Smooth muscle cell (in vitro differentiated cells): ENCODE measurements around the gene NLRP4. TPM values are rescaled to one million over a fixed set of nuclear protein-coding genes. Genes with fewer than 3 reads are reported as not detected.

ENCODE experiments used
- DNase-seq: peaks from one replicate; lab custom pipeline; 2025; ENCODE audit not compliant: unreplicated experiment; lab: John Stamatoyannopoulos, UW
- H2AFZ ChIP-seq: fragments of 200-600 bp; sonication (generic); 2 replicates; pipeline ENCODE4 v1.6.0; 2016; ENCODE audit warnings: antibody characterized with exemption, low read depth, mild to moderate bottlenecking
- H3F3A ChIP-seq: fragments of 200-600 bp; sonication (generic); 2 replicates; pipeline ENCODE4 v1.6.0; 2017; ENCODE audit warnings: antibody characterized with exemption, low read depth
- H3K27ac ChIP-seq: fragments of 200-600 bp; sonication (generic); 2 replicates; pipeline ENCODE4 v1.5.1; 2016; ENCODE audit warnings: low read depth, mild to moderate bottlenecking
- H3K27me3 ChIP-seq: fragments of 200-600 bp; sonication (generic); 2 replicates; pipeline ENCODE4 v1.6.1; 2016; ENCODE audit warnings: low read depth, mild to moderate bottlenecking
- H3K36me3 ChIP-seq: fragments of 200-600 bp; sonication (generic); 2 replicates; pipeline ENCODE4 v1.5.1; 2016; ENCODE audit warnings: low read depth
- H3K4me1 ChIP-seq: fragments of 200-600 bp; sonication (generic); 2 replicates; pipeline ENCODE4 v1.5.1; 2016; ENCODE audit warnings: low read depth
- H3K4me2 ChIP-seq: fragments of 200-600 bp; sonication (generic); 2 replicates; pipeline ENCODE4 v1.6.0; 2016; ENCODE audit warnings: mild to moderate bottlenecking
- H3K4me3 ChIP-seq: fragments of 200-600 bp; sonication (generic); 2 replicates; pipeline ENCODE4 v1.5.1; 2016; ENCODE audit warnings: mild to moderate bottlenecking
- H3K79me2 ChIP-seq: fragments of 200-600 bp; sonication (generic); 2 replicates; pipeline ENCODE4 v1.6.0; 2016; ENCODE audit warnings: low read depth, mild to moderate bottlenecking
- H3K9ac ChIP-seq: fragments of 200-600 bp; sonication (generic); 2 replicates; pipeline ENCODE4 v1.6.0; 2016; ENCODE audit warnings: low read depth
- H3K9me3 ChIP-seq: fragments of 200-600 bp; sonication (generic); replicated peaks from 2 replicates; pipeline ENCODE4 v1.5.1; 2016; ENCODE audit warnings: low read depth
- H4K20me1 ChIP-seq: fragments of 200-600 bp; sonication (generic); 2 replicates; pipeline ENCODE4 v1.6.0; 2016; ENCODE audit warnings: low read depth
- WGBS: methylation state at CpG from one replicate; pipeline ENCODE4 v1.1.7; 2016; ENCODE audit warnings: low lambda C conversion rate; 5-methylcytosine and 5-hydroxymethylcytosine counted together
- polyA plus RNA-seq: library from polyadenylated mRNA; unstranded; fragments of >200 nt; fragmentation: Nextera tagmentation; extraction: Ambion mirVana; gene quantifications from 2 replicates; pipeline ENCODE4 v1.2.1, GENCODE V29; 2016
- total RNA-seq: library from RNA; depleted of rRNA; stranded (reverse); fragments of >200 nt; gene quantifications from 2 replicates; pipeline ENCODE4 v1.2.3, GENCODE V29; 2014
- TF ChIP-seq, protein P1 (sequence below): fragments of 200-600 bp; sonication (generic); IDR thresholded peaks from 2 replicates; pipeline ENCODE4 v1.5.1; 2017; ENCODE audit warnings: borderline replicate concordance, mild to moderate bottlenecking, antibody characterized with exemption; ENCODE audit not compliant: insufficient read depth, poor library complexity, severe bottlenecking

Gene NLRP4
- total and polyA plus RNA-seq, 2 experiments from 2014 or later: not detected

DNA sequence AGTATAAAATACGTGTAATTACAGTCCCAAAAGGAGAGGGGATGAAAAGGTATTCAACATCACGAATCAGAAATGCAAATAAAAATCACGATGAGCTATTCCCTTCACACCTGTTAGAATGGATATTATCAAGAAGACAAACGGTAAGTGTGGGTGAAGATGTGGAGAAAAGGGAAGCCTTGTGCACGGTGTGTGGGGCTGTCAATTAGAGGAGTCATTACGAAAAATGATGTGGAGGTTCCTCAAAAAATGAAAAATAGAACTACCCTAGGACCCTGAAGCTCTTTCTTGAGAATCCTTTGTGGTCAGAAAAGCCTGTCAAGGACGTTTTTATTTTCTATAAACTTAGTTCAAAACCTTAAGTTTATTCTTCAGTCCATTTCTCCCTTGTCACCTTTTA, 23.9 kb upstream of the NLRP4 start:
- Histone ChIP-seq H3K4me3 (no peak overlapping the region), H3K79me2 (no peaks in the 10 kb centered on the region), H3F3A (no peaks in the 10 kb centered on the region), H3K4me1 (no peaks in the 10 kb centered on the region), H4K20me1 (no peaks in the 10 kb centered on the region), H2AFZ (no peak overlapping the region), H3K4me2 (no peak overlapping the region), H3K36me3 (no peaks in the 10 kb centered on the region), H3K9me3 (peaks cover 12% of the 10 kb centered on the region), H3K27me3 (no peaks in the 10 kb centered on the region), H3K27ac (no peak overlapping the region), H3K9ac (no peak overlapping the region)
- no peak for DNase-seq
- 34% methylated on average over 7 of the region's 7 CpGs for WGBS
- TF ChIP-seq, protein P1, sequence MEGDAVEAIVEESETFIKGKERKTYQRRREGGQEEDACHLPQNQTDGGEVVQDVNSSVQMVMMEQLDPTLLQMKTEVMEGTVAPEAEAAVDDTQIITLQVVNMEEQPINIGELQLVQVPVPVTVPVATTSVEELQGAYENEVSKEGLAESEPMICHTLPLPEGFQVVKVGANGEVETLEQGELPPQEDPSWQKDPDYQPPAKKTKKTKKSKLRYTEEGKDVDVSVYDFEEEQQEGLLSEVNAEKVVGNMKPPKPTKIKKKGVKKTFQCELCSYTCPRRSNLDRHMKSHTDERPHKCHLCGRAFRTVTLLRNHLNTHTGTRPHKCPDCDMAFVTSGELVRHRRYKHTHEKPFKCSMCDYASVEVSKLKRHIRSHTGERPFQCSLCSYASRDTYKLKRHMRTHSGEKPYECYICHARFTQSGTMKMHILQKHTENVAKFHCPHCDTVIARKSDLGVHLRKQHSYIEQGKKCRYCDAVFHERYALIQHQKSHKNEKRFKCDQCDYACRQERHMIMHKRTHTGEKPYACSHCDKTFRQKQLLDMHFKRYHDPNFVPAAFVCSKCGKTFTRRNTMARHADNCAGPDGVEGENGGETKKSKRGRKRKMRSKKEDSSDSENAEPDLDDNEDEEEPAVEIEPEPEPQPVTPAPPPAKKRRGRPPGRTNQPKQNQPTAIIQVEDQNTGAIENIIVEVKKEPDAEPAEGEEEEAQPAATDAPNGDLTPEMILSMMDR: no peak

DNA sequence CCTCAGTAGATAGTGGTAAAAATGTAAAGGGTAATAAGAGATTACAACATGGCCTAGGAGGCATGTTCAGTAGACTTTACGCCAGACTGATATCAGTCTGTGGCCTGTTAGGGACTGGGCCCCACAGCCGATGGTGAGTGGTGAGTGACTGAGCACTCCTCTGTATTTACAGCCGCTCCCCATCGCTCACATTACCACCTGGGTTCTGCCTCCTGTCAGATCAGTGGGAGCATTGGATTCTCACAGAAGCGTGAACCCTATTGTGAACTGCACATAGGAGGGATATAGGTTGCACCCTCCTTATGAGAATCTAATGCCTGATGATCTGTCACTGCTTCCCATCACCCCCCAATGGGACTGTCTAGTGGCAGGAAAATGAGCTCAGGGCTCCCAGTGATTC, 22.4 kb upstream of the NLRP4 start:
- no peaks in the 10 kb centered on the region for H3K27me3 ChIP-seq

DNA sequence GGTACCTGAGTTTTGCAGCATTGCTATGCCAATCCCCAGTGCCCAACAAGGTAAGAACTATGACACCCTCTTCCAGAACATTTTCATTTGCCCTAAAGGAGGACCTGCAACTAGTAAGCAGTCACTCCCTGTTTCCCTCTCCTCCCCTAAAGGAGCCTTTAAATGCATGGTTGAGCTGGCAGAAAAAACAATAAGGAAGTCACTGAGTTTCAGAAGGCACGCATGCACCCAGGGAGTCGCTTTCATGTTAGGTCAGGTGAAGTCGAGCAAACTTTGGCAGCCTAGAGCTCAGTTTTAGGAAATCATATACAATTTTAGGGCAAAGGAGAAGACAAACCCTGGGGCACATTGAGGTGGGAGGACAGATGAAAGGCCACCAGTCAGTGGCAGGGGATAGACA, 16.3 kb upstream of the NLRP4 start:
- WGBS: 68% methylated on average over 3 of the region's 3 CpGs

More for the DNA sequence above, 22.4 kb upstream of the NLRP4 start:
- no peak overlapping the region for H3K27ac ChIP-seq
- H3K9me3 ChIP-seq: peaks cover 14% of the 10 kb centered on the region
- H3K79me2 ChIP-seq: no peaks in the 10 kb centered on the region
- no peaks in the 10 kb centered on the region for H3K36me3 ChIP-seq
- DNase-seq: no peak
- H4K20me1 ChIP-seq: no peaks in the 10 kb centered on the region
- TF ChIP-seq, protein P1: no peak
- WGBS: 78% methylated on average over 5 of the region's 5 CpGs
- H3K9ac ChIP-seq: no peak overlapping the region
- H3F3A ChIP-seq: no peaks in the 10 kb centered on the region
- H2AFZ ChIP-seq: no peak overlapping the region
- no peak overlapping the region for H3K4me3 ChIP-seq
- H3K4me2 ChIP-seq: no peak overlapping the region
- no peaks in the 10 kb centered on the region for H3K4me1 ChIP-seq

DNA sequence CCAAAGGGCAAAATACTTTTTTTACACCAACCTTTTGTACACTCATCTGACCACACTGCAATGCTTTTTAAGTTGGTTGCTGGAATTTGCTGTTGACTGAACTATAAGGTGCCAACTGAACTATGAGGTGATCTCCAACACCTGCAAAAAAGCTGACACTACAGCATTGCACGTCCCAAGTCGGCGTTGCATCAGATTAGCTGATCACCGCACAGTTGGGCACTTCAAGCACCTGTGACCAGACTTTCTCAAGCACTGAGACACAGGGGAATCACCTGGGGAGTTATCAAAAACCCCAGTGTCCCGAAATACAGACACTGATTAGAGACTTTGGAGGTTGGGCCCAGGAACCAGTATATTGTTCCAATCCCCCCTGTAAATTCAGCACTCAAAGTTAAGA, 5.7 kb upstream of the NLRP4 start:
- no peak overlapping the region for H2AFZ ChIP-seq
- WGBS: 80% methylated on average over 5 of the region's 5 CpGs
- H3K9me3 ChIP-seq: peaks cover 4% of the 10 kb centered on the region
- H3K4me1 ChIP-seq: no peaks in the 10 kb centered on the region
- no peaks in the 10 kb centered on the region for H3K27me3 ChIP-seq
- no peak overlapping the region for H3K9ac ChIP-seq
- no peaks in the 10 kb centered on the region for H4K20me1 ChIP-seq
- no peak overlapping the region for H3K4me2 ChIP-seq
- H3K27ac ChIP-seq: no peak overlapping the region
- H3F3A ChIP-seq: no peaks in the 10 kb centered on the region
- TF ChIP-seq, protein P1: no peak
- DNase-seq: no peak
- H3K36me3 ChIP-seq: no peaks in the 10 kb centered on the region
- H3K79me2 ChIP-seq: no peaks in the 10 kb centered on the region
- H3K4me3 ChIP-seq: no peak overlapping the region

More for the DNA sequence above, 16.3 kb upstream of the NLRP4 start:
- Histone ChIP-seq H3K4me1 (no peaks in the 10 kb centered on the region), H2AFZ (no peak overlapping the region), H3F3A (no peaks in the 10 kb centered on the region), H3K9me3 (peaks cover 14% of the 10 kb centered on the region), H3K36me3 (no peaks in the 10 kb centered on the region), H3K27me3 (no peaks in the 10 kb centered on the region), H3K27ac (no peak overlapping the region), H3K4me3 (no peak overlapping the region), H3K4me2 (no peak overlapping the region), H3K9ac (no peak overlapping the region), H3K79me2 (no peaks in the 10 kb centered on the region), H4K20me1 (no peaks in the 10 kb centered on the region)
- DNase-seq: no peak
- TF ChIP-seq, protein P1: no peak
